ENCODE data around the gene NDFIP1. TPM values are rescaled to one million over a fixed set of nuclear protein-coding genes. Genes with fewer than 3 reads are reported as not detected.

Gene NDFIP1
- total RNA-seq, 1 donor from 2014 or later: 62.1 TPM

GRCh38 chr5:142129446-142130066, 21.0 kb downstream of the NDFIP1 start:
- intact Hi-C loops (cut with micrococcal nuclease): no loop called here

GRCh38 chr5:142131394-142131793, 22.8 kb downstream of the NDFIP1 start:
- TF ChIP-seq, protein P1, sequence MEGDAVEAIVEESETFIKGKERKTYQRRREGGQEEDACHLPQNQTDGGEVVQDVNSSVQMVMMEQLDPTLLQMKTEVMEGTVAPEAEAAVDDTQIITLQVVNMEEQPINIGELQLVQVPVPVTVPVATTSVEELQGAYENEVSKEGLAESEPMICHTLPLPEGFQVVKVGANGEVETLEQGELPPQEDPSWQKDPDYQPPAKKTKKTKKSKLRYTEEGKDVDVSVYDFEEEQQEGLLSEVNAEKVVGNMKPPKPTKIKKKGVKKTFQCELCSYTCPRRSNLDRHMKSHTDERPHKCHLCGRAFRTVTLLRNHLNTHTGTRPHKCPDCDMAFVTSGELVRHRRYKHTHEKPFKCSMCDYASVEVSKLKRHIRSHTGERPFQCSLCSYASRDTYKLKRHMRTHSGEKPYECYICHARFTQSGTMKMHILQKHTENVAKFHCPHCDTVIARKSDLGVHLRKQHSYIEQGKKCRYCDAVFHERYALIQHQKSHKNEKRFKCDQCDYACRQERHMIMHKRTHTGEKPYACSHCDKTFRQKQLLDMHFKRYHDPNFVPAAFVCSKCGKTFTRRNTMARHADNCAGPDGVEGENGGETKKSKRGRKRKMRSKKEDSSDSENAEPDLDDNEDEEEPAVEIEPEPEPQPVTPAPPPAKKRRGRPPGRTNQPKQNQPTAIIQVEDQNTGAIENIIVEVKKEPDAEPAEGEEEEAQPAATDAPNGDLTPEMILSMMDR (IDR thresholded peaks at IDR 0.05; ENCODE audit: borderline replicate concordance): no peak
- intact Hi-C loops (cut with micrococcal nuclease): no loop called here
- no peak for DNase-seq

More at GRCh38 chr5:142129446-142130066, 21.0 kb downstream of the NDFIP1 start:
- H3K9me3 ChIP-seq (replicated peaks): peaks cover 4% of the 10 kb centered on the region
- no peak overlapping the region for H3K4me3 ChIP-seq
- H3K27me3 ChIP-seq (ENCODE audit: low read depth): no peaks in the 10 kb centered on the region
- DNase-seq: no peak
- H3K4me1 ChIP-seq: peaks cover 47% of the 10 kb centered on the region
- peaks cover 26% of the 10 kb centered on the region for H3K36me3 ChIP-seq
- no peak overlapping the region for H3K27ac ChIP-seq (replicated peaks)
- TF ChIP-seq, protein P1 (IDR thresholded peaks at IDR 0.05; ENCODE audit: borderline replicate concordance): no peak

DNA sequence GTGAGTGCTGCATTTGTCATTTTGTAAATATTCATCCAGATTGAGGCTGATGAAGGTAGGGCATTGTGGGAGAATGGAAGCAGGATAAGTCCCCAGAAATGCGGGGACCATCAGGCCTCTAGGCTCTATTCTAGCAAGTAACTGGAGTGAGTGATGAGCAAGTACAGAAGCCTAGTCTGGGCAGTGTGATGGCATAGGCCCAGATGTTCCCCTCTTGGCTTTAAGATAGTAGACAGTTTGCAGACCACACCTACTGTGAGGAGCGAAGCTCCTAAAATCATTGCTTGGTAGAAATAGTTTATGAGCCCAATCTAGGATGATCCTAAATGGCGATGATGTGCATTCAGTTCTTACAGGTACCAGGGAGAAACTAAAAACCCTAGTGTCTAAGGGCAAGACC, 24.3 kb downstream of the NDFIP1 start:
- intact Hi-C loops (cut with micrococcal nuclease): no loop called here
- DNase-seq: no peak
- H3K4me3 ChIP-seq: no peak overlapping the region
- no peaks in the 10 kb centered on the region for H3K27me3 ChIP-seq (ENCODE audit: low read depth)
- H3K9me3 ChIP-seq (replicated peaks): no peaks in the 10 kb centered on the region
- peaks cover 32% of the 10 kb centered on the region for H3K4me1 ChIP-seq
- H3K36me3 ChIP-seq: peaks cover 58% of the 10 kb centered on the region
- no peak overlapping the region for H3K27ac ChIP-seq (replicated peaks)
- TF ChIP-seq, protein P1 (IDR thresholded peaks at IDR 0.05; ENCODE audit: borderline replicate concordance): no peak

More at GRCh38 chr5:142131394-142131793, 22.8 kb downstream of the NDFIP1 start:
- H3K9me3 ChIP-seq (replicated peaks): no peaks in the 10 kb centered on the region
- no peaks in the 10 kb centered on the region for H3K27me3 ChIP-seq (ENCODE audit: low read depth)
- no peak overlapping the region for H3K27ac ChIP-seq (replicated peaks)
- peaks cover 43% of the 10 kb centered on the region for H3K36me3 ChIP-seq
- H3K4me1 ChIP-seq: peaks cover 46% of the 10 kb centered on the region
- H3K4me3 ChIP-seq: no peak overlapping the region

- intact Hi-C loops (cut with micrococcal nuclease): no loop called here
- Histone ChIP-seq H3K9me3 (replicated peaks) (no peaks in the 10 kb centered on the region), H3K36me3 (peaks cover 65% of the 10 kb centered on the region), H3K27me3 (ENCODE audit: low read depth) (no peaks in the 10 kb centered on the region), H3K4me3 (no peak overlapping the region), H3K4me1 (peaks cover 25% of the 10 kb centered on the region), H3K27ac (replicated peaks) (no peak overlapping the region)
- DNase-seq: no peak
- TF ChIP-seq, protein P1 (IDR thresholded peaks at IDR 0.05; ENCODE audit: borderline replicate concordance): no peak
Measured at GRCh38 chr5:142133330-142134206, 25.0 kb downstream of the NDFIP1 start.

GRCh38 chr5:142134331-142135010, 25.9 kb downstream of the NDFIP1 start:
- peaks cover 71% of the 10 kb centered on the region for H3K36me3 ChIP-seq
- H3K4me3 ChIP-seq: no peak overlapping the region
- H3K4me1 ChIP-seq: peaks cover 16% of the 10 kb centered on the region
- H3K27ac ChIP-seq (replicated peaks): no peak overlapping the region
- H3K27me3 ChIP-seq (ENCODE audit: low read depth): no peaks in the 10 kb centered on the region
- TF ChIP-seq, protein P1 (IDR thresholded peaks at IDR 0.05; ENCODE audit: borderline replicate concordance): no peak
- intact Hi-C loops (cut with micrococcal nuclease): no loop called here
- DNase-seq: no peak
- H3K9me3 ChIP-seq (replicated peaks): no peaks in the 10 kb centered on the region

All from left ventricle myocardium inferior (tissue), 1 donor.